Activated naive CD4-positive, alpha-beta T cell treated with anti-CD3 and anti-CD28 coated beads, Interleukin-2, amount 10 ng/mL, durations not matched to agents 7 days and 5 days (primary cell): ENCODE data around the gene ODC1.
A peak's percentile ranks its signal among the peaks of the same experiment; 100 is the strongest.

Experiments
- CTCF ChIA-PET: fragments of 350-600 bp; sonication (Branson Sonifier 250); formaldehyde crosslinking; loops from one replicate; lab custom pipeline; 2021; ENCODE audit warnings: antibody characterized with exemption; lab: Charles Lee
- DNase-seq: peaks from one replicate; pipeline ENCODE4 v3.0.0-alpha.2; 2020
- H3K27ac Mint-ChIP-seq: one replicate; pipeline ENCODE4 v1.8.0; 2021; ENCODE audit warnings: mild to moderate bottlenecking, moderate library complexity, mixed read lengths
- H3K27me3 Mint-ChIP-seq: one replicate; pipeline ENCODE4 v1.8.0; 2021; ENCODE audit warnings: mild to moderate bottlenecking, mixed read lengths
- H3K36me3 Mint-ChIP-seq: one replicate; pipeline ENCODE4 v1.8.0; 2021; ENCODE audit warnings: mixed read lengths
- H3K4me1 Mint-ChIP-seq: one replicate; pipeline ENCODE4 v1.8.0; 2021; ENCODE audit warnings: mixed read lengths
- H3K4me3 Mint-ChIP-seq: one replicate; pipeline ENCODE4 v1.8.0; 2021; ENCODE audit warnings: mild to moderate bottlenecking, moderate library complexity, mixed read lengths
- H3K9me3 Mint-ChIP-seq: one replicate; pipeline ENCODE4 v1.8.0; 2021; ENCODE audit warnings: mixed read lengths

ODC1 gene

DNA sequence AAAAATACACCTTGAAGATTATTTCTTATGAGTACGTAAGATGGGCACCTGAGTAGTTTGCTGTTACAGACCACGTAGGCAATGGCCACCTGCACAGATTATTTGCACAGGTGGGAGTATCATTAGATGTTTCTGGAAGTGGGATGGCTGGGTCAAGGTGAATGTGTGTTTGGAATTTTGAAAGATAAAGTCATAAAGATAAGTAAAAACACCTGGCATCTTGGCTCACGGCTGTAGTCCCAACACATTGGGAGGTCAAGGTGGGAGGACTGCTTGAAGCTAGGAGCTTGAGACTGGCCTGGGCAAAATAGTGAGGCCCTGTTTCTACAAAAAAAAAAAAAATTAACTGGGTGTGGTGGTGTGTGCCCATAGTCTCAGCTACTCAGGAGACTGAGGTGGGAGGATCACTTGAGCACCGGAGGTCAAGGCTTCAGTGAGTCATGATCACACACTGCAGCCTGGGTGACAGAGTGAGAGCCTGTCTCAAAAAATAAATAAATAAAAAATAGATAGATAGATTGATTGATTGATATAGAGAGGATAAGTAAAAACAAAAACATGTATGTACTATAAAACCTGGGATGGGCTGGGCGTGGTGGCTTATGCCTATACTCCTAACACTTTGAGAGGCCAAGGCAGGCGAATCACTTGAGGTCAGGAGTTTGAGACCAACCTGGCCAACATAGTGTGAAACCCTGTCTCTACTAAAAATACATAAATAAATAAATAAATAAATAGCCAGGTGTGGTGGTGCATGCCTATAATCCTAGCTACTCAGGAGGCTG is 30.4 kb downstream of the ODC1 start:
- Mint-ChIP-seq H3K27me3 (no peaks in the 10 kb centered on the region), H3K9me3 (no peaks in the 10 kb centered on the region), H3K4me3 (no peak overlapping the region), H3K27ac (no peak overlapping the region), H3K36me3 (peaks cover 15% of the 10 kb centered on the region), H3K4me1 (no peaks in the 10 kb centered on the region)
- CTCF ChIA-PET = interaction anchor here (0.9 to 1.0 kb wide), 3 partner anchors 17 to 344 kb away, joined by 3 to 4 read pairs (median 3); no protein-coding TSS in a partner anchor
- no peak for DNase-seq

GRCh38 chr2:10415640-10416039 is 32.5 kb downstream of the ODC1 start:
- CTCF ChIA-PET = no interaction called here

DNA sequence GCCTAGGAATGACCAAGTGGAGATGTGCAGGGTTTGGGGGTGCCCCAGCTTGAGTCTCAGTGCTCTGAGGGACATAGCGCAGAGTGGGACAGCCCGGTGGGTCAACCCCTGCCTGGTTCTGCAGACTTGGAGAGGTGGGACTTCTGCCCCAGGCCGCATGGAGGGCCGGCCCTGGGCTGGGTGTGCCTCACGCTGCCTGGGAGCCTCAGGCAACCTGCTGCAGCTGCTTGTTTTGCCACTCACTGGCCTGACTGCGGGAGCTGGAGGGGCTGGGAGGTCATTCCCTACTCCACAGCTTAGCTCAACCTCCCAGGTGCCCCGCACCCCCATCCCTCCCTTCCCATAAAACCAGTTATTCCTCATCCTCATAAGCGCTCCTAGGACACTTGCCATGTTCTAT is 33.1 kb downstream of the ODC1 start:
- CTCF ChIA-PET = interaction anchor here (0.9 kb wide), 1 partner anchor 20 kb away, joined by 3 read pairs; no protein-coding TSS in a partner anchor
- no peak overlapping the region for H3K4me3 Mint-ChIP-seq
- peaks cover 2% of the 10 kb centered on the region for H3K4me1 Mint-ChIP-seq
- DNase-seq = no peak
- no peaks in the 10 kb centered on the region for H3K9me3 Mint-ChIP-seq
- H3K27me3 Mint-ChIP-seq = no peaks in the 10 kb centered on the region
- H3K27ac Mint-ChIP-seq = no peak overlapping the region
- peaks cover 15% of the 10 kb centered on the region for H3K36me3 Mint-ChIP-seq

More at GRCh38 chr2:10415640-10416039, 32.5 kb downstream of the ODC1 start:
- no peak overlapping the region for H3K27ac Mint-ChIP-seq
- no peaks in the 10 kb centered on the region for H3K9me3 Mint-ChIP-seq
- H3K4me3 Mint-ChIP-seq = no peak overlapping the region
- no peak for DNase-seq
- H3K36me3 Mint-ChIP-seq = peaks cover 15% of the 10 kb centered on the region
- H3K4me1 Mint-ChIP-seq = no peaks in the 10 kb centered on the region
- H3K27me3 Mint-ChIP-seq = no peaks in the 10 kb centered on the region

GRCh38 chr2:10414591-10414990 is 33.5 kb downstream of the ODC1 start:
- CTCF ChIA-PET = interaction anchor here (0.9 kb wide), 1 partner anchor 21 kb away, joined by 3 read pairs; no protein-coding TSS in a partner anchor
- Mint-ChIP-seq H3K4me3 (no peak overlapping the region), H3K27me3 (no peaks in the 10 kb centered on the region), H3K36me3 (peaks cover 13% of the 10 kb centered on the region), H3K27ac (no peak overlapping the region), H3K4me1 (peaks cover 2% of the 10 kb centered on the region), H3K9me3 (no peaks in the 10 kb centered on the region)
- DNase-seq = no peak

GRCh38 chr2:10413991-10414451 is 34.1 kb downstream of the ODC1 start:
- Mint-ChIP-seq H3K4me3 (no peak overlapping the region), H3K27me3 (no peaks in the 10 kb centered on the region), H3K4me1 (peaks cover 5% of the 10 kb centered on the region), H3K36me3 (peaks cover 15% of the 10 kb centered on the region), H3K27ac (no peak overlapping the region), H3K9me3 (no peaks in the 10 kb centered on the region)
- CTCF ChIA-PET = interaction anchor here (0.9 kb wide), 1 partner anchor 21 kb away, joined by 3 read pairs; no protein-coding TSS in a partner anchor
- no peak for DNase-seq

DNA sequence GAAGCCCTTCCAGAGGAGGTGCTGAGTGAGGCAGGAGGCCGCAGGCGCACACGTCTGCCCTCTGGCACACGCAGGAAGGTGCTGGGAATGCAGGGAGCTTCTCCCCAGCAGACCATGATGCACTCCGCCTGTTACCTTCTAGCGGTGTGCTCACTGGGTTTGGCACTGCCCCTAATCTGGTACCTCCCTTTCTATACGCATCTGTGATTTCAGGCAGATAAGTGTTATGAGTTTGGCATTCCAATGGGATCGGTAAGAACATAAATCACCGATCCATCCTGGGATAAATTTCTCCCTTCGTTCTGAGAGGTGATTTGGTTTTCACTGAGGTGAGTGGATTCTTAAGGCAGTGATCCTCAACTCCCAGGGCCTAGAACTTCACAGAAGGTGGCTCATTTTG is 34.6 kb downstream of the ODC1 start:
- no peak for DNase-seq
- H3K9me3 Mint-ChIP-seq = no peaks in the 10 kb centered on the region
- CTCF ChIA-PET = interaction anchor here (1.5 kb wide), 1 partner anchor 22 kb away, joined by 5 read pairs; no protein-coding TSS in a partner anchor
- H3K36me3 Mint-ChIP-seq = peaks cover 16% of the 10 kb centered on the region
- no peak overlapping the region for H3K4me3 Mint-ChIP-seq
- no peaks in the 10 kb centered on the region for H3K27me3 Mint-ChIP-seq
- H3K27ac Mint-ChIP-seq = no peak overlapping the region
- peaks cover 11% of the 10 kb centered on the region for H3K4me1 Mint-ChIP-seq

GRCh38 chr2:10412380-10412779 is 35.7 kb downstream of the ODC1 start:
- Mint-ChIP-seq H3K27ac (no peak overlapping the region), H3K36me3 (peaks cover 16% of the 10 kb centered on the region), H3K9me3 (no peaks in the 10 kb centered on the region), H3K4me3 (no peak overlapping the region), H3K27me3 (no peaks in the 10 kb centered on the region), H3K4me1 (peaks cover 22% of the 10 kb centered on the region)
- peak; percentile 61 for DNase-seq
- CTCF ChIA-PET = interaction anchor here (1.5 kb wide), 1 partner anchor 23 kb away, joined by 5 read pairs; no protein-coding TSS in a partner anchor

DNA sequence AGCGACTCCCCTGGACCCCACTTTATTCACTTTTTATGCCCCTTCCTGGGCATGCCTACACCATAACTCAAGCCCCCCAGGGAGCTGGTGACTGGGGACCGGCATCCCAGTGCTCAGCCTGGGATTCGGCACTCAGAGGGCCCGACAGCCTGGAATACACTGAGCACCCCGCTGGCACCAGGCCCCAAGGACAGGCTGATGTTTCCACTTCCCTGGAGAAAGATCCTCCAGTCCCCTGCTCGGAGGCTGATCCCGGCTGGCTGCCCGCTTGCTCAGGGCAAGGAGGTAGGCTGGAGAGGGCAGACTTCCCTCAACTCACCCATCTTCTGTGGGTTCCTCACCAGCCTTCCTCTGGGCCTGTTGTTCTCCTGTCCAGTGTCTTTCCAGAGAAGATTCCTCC is 36.6 kb downstream of the ODC1 start:
- Mint-ChIP-seq H3K27me3 (no peaks in the 10 kb centered on the region), H3K4me1 (peaks cover 30% of the 10 kb centered on the region), H3K36me3 (peaks cover 21% of the 10 kb centered on the region), H3K9me3 (no peaks in the 10 kb centered on the region), H3K27ac (no peak overlapping the region), H3K4me3 (no peak overlapping the region)
- CTCF ChIA-PET = interaction anchor here (0.8 to 4.7 kb wide), 5 partner anchors 106 to 339 kb away, joined by 3 to 63 read pairs (median 4); no protein-coding TSS in a partner anchor
- DNase-seq = no peak

DNA sequence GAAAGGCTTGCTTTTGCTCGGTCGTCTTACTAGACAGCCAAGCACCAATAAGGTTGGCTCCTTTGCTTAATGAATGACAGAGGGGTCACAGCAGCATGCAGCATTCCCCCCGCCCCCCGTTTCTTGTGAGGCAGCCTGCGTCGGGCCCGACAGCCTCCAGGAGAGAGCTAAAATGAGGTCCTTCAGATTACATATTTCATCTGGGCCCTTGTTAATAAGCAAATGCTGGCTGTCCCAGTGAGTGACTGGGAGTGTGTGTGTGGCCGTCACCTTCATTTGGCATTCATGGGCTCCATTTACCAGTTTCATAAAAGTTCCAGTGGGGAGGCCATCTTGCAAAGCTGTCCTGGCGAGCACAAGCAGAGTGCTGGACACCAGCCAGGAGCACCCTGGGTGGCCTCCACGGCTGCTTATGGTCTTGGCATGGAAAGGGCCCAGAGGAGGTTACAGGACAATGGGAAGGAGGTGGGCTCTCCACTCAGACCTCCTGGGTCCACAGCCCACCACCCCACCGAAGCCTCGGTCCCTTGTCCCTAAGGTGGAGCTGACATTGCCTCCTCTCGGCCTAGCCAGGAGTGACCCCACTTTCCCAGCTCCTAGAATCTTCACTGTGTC is 37.2 kb downstream of the ODC1 start:
- Mint-ChIP-seq H3K9me3 (no peaks in the 10 kb centered on the region), H3K36me3 (peaks cover 22% of the 10 kb centered on the region), H3K4me1 (peaks cover 36% of the 10 kb centered on the region), H3K4me3 (no peak overlapping the region), H3K27ac (no peak overlapping the region), H3K27me3 (no peaks in the 10 kb centered on the region)
- CTCF ChIA-PET = interaction anchor here (0.6 to 4.7 kb wide), 8 partner anchors 80 to 339 kb away, joined by 3 to 63 read pairs (median 4); no protein-coding TSS in a partner anchor
- DNase-seq = no peak

DNA sequence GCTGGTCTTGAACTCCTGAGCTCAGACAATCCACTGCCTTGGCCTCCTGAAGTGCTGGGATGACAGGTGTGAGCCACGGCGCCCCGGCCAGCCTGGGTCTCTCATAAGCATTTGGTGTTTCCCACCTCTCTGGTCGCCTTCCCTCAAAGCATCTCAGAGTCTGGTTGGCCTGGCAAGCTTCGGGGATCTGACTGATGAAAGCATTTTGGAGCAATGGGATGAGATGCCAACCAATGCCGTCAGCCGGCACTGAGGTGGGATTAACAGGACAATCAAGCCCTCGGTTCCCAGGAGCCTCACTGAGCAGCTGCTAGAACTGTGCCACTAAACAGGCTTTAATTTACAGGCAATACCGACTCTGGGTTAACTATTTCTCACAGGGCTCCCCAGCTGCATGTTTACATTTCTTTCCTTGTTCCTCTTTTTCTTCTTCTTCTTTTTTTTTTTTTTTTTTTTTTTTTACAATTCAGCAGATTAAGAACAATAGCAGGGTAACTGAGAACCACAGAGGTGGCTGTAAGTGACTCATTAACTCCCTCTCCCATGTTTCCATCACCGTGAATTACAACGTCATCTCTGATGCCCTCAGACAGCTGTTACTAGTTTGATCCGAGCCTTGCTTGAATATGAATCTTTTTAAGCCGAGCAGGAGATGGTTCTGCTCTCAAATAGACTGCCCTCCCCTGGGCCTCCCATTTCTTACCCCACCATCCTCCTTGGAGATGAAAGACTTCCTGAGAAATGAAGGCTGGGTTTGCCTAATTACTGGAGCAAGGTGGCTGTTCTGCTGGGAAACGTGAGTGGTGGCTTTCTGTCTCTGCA is 37.9 kb downstream of the ODC1 start:
- Mint-ChIP-seq H3K9me3 (no peaks in the 10 kb centered on the region), H3K4me1 (peaks cover 42% of the 10 kb centered on the region), H3K27ac (no peak overlapping the region), H3K27me3 (no peaks in the 10 kb centered on the region), H3K36me3 (peaks cover 22% of the 10 kb centered on the region), H3K4me3 (no peak overlapping the region)
- no peak for DNase-seq
- CTCF ChIA-PET = interaction anchor here (0.8 to 4.7 kb wide), 26 partner anchors 9 to 341 kb away, joined by 3 to 72 read pairs (median 8); partner anchors contain the start of genes HPCAL1 and ODC1

GRCh38 chr2:10408649-10409579 is 39.2 kb downstream of the ODC1 start:
- CTCF ChIA-PET = interaction anchor here (0.6 to 4.7 kb wide), 51 partner anchors 11 to 425 kb away, joined by 3 to 72 read pairs (median 4); partner anchors contain the start of genes HPCAL1 and ODC1
- Mint-ChIP-seq H3K36me3 (peaks cover 26% of the 10 kb centered on the region), H3K27ac (peak overlapping the region; percentile 92), H3K9me3 (no peaks in the 10 kb centered on the region), H3K4me3 (peak overlapping the region; percentile 56), H3K4me1 (peaks cover 42% of the 10 kb centered on the region), H3K27me3 (no peaks in the 10 kb centered on the region)
- DNase-seq = peak; percentile 88

- peaks cover 28% of the 10 kb centered on the region for H3K36me3 Mint-ChIP-seq
- peak overlapping the region; percentile 92 for H3K27ac Mint-ChIP-seq
- H3K9me3 Mint-ChIP-seq = no peaks in the 10 kb centered on the region
- CTCF ChIA-PET = interaction anchor here (0.8 to 4.7 kb wide), 38 partner anchors 12 to 336 kb away, joined by 3 to 72 read pairs (median 5); partner anchors contain the start of gene HPCAL1
- H3K27me3 Mint-ChIP-seq = no peaks in the 10 kb centered on the region
- peaks cover 45% of the 10 kb centered on the region for H3K4me1 Mint-ChIP-seq
- peak overlapping the region; percentile 56 for H3K4me3 Mint-ChIP-seq
- DNase-seq = peak; percentile 72
Measured at GRCh38 chr2:10407841-10408648, 40.1 kb downstream of the ODC1 start.
